HepG2 (cell line): Measurements from ENCODE around the gene SPDYE11. TPM values are rescaled to one million over a fixed set of nuclear protein-coding genes. Genes with fewer than 3 reads are reported as not detected.
"Not testable (repeated sequence)": the region's sequence is repeated elsewhere in the genome, so short reads cannot be mapped to it uniquely, and the experiment has no call there.

Experiments used
- CREM ChIP-seq, 2 experiments: sonication (generic) in 1 of 2; formaldehyde crosslinking in 1 of 2; IDR thresholded peaks; 2 replicates each; pipeline versions ENCODE4 v1.4.0 to v1.6.1; 2016 to 2020; ENCODE audit warnings: antibody characterized with exemption in 1 of 2, mild to moderate bottlenecking in 1 of 2, missing genetic modification reagents in 1 of 2
- DRAP1 ChIP-seq: IDR thresholded peaks from 2 replicates; pipeline ENCODE4 v1.6.1; 2016; ENCODE audit warnings: missing genetic modification reagents, missing compliant biosample characterization
- ELF3 ChIP-seq: IDR thresholded peaks from 2 replicates; pipeline ENCODE4 v1.6.1; 2016; ENCODE audit warnings: missing genetic modification reagents, missing compliant biosample characterization
- FOSL2 ChIP-seq: sonication (generic); formaldehyde crosslinking; IDR thresholded peaks from 2 replicates; pipeline ENCODE4 v1.4.0; 2020; ENCODE audit warnings: missing genetic modification reagents
- FOXC1 ChIP-seq: sonication (generic); formaldehyde crosslinking; IDR thresholded peaks from 2 replicates; pipeline ENCODE4 v1.8.0; 2022; ENCODE audit warnings: mild to moderate bottlenecking, missing genetic modification reagents, borderline replicate concordance
- GABPB1 ChIP-seq: IDR thresholded peaks from 2 replicates; pipeline ENCODE4 v1.6.1; 2016; ENCODE audit warnings: mild to moderate bottlenecking, missing genetic modification reagents, moderate library complexity, missing compliant biosample characterization
- GATAD2A ChIP-seq: IDR thresholded peaks from 2 replicates; pipeline ENCODE4 v1.6.1; 2016
- GMEB1 ChIP-seq: sonication (generic); formaldehyde crosslinking; IDR thresholded peaks from 2 replicates; pipeline ENCODE4 v1.5.1; 2020; ENCODE audit warnings: missing genetic modification reagents, mild to moderate bottlenecking, borderline replicate concordance
- HDAC1 ChIP-seq: sonication (generic); formaldehyde crosslinking; IDR thresholded peaks from 2 replicates; pipeline ENCODE4 v1.5.1; 2020; ENCODE audit warnings: mild to moderate bottlenecking, missing genetic modification reagents
- HMGXB3 ChIP-seq: sonication (generic); formaldehyde crosslinking; IDR thresholded peaks from 2 replicates; pipeline ENCODE4 v1.4.0; 2020; ENCODE audit warnings: missing genetic modification reagents, borderline replicate concordance
- MED1 ChIP-seq: sonication (generic); formaldehyde crosslinking; IDR thresholded peaks from 2 replicates; pipeline ENCODE4 v1.4.0; 2020; ENCODE audit warnings: missing genetic modification reagents
- NKX3-1 ChIP-seq: sonication (generic); formaldehyde crosslinking; IDR thresholded peaks from 2 replicates; pipeline ENCODE4 v1.5.0; 2020; ENCODE audit warnings: missing genetic modification reagents
- PITX1 ChIP-seq: sonication (generic); formaldehyde crosslinking; IDR thresholded peaks from 2 replicates; pipeline ENCODE4 v1.5.1; 2020; ENCODE audit warnings: mild to moderate bottlenecking, missing genetic modification reagents
- POLR2G ChIP-seq: fragments of 200-400 bp; formaldehyde crosslinking; IDR thresholded peaks from 2 replicates; pipeline ENCODE4 v1.6.1; 2018; ENCODE audit warnings: mild to moderate bottlenecking, low read depth, low read length, moderate library complexity
- SAP130 ChIP-seq: IDR thresholded peaks from 2 replicates; pipeline ENCODE4 v1.6.1; 2016; ENCODE audit warnings: low read depth
- TFDP2 ChIP-seq: sonication (generic); formaldehyde crosslinking; IDR thresholded peaks from 2 replicates; pipeline ENCODE4 v1.4.0; 2020; ENCODE audit warnings: missing genetic modification reagents
- YEATS4 ChIP-seq: sonication (generic); formaldehyde crosslinking; IDR thresholded peaks from 2 replicates; pipeline ENCODE4 v1.4.0; 2020; ENCODE audit warnings: missing genetic modification reagents, borderline replicate concordance
- ZNF776 ChIP-seq: sonication (generic); formaldehyde crosslinking; IDR thresholded peaks from 2 replicates; pipeline ENCODE4 v1.4.0; 2020; ENCODE audit warnings: mild to moderate bottlenecking, missing genetic modification reagents
- ZNF800 ChIP-seq: sonication (generic); formaldehyde crosslinking; IDR thresholded peaks from 2 replicates; pipeline ENCODE4 v1.4.0; 2020; ENCODE audit warnings: missing genetic modification reagents
- polyA plus RNA-seq, 8 experiments: library from polyadenylated mRNA; depleted of rRNA in 3 of 8; stranded (reverse) in 7 of 8; unstranded in 1 of 8; fragments of >200 nt; fragmentation: Illumina TruSeq in 4 of 8; extraction: Trizol in 4 of 8; gene quantifications; 2 replicates each; pipeline versions ENCODE4 v1.2.1 to v1.2.3, GENCODE V29; 2011 to 2016; ENCODE audit warnings: low read depth in 4 of 8, missing spikeins in 1 of 8, mixed read lengths in 1 of 8; ENCODE audit not compliant: insufficient read depth in 1 of 8
- total RNA-seq, 5 experiments: library from RNA; depleted of rRNA; stranded (reverse); fragments of >200 nt; fragmentation: Illumina TruSeq; extraction: Trizol; gene quantifications; 2 replicates each; pipeline ENCODE4 v1.2.3, GENCODE V29; 2016; ENCODE audit warnings: low read depth in 1 of 5

The SPDYE11 gene
- total and polyA plus RNA-seq, 2 of the 13 experiments (the other 11 are each of a cell fraction or from before 2014, with no cell fraction given) = not detected

- TF ChIP-seq ZNF800 = 0 out of 2 replicates have a peak, but pooled peaks have one; percentile 26
- peak; percentile 86 for TF ChIP-seq DRAP1 (CRISPR knock-in tag)
- TF ChIP-seq MED1 (CRISPR knock-in tag) = peak; percentile 20; the same call in 1 of the 2 replicates
- TF ChIP-seq SAP130 (CRISPR knock-in tag) = peak; percentile 76
- peak; percentile 31; the same call in 1 of the 2 replicates for TF ChIP-seq FOSL2
- 0 out of 2 replicates have a peak, but pooled peaks have one; percentile 24 for TF ChIP-seq ELF3 (CRISPR knock-in tag)
- 0 out of 2 replicates have a peak, but pooled peaks have one; percentile 18 for TF ChIP-seq FOXC1
- TF ChIP-seq ZNF776 (CRISPR knock-in tag) = peak; percentile 63; the same call in 1 of the 2 replicates
- peak; percentile 81 for TF ChIP-seq POLR2G
- peak; percentile 46 for TF ChIP-seq GATAD2A (CRISPR knock-in tag)
- TF ChIP-seq YEATS4 (CRISPR knock-in tag) = peak; percentile 45; the same call in 1 of the 2 replicates
- peak; percentile 81 for TF ChIP-seq GABPB1 (CRISPR knock-in tag)
- 0 out of 2 replicates have a peak, but pooled peaks have one; percentile 37 for TF ChIP-seq PITX1 (CRISPR knock-in tag)
- TF ChIP-seq HMGXB3 (CRISPR knock-in tag) = peak; percentile 68
- TF ChIP-seq HDAC1 (CRISPR knock-in tag) = peak; percentile 34; the same call in 1 of the 2 replicates
- 0 out of 2 replicates have a peak, but pooled peaks have one; percentile 29 for TF ChIP-seq TFDP2 (CRISPR knock-in tag)
- peak; percentile 57; the same call in 1 of the 2 replicates for TF ChIP-seq CREM (IDR thresholded peaks at IDR 0.05)
- not testable (repeated sequence) for TF ChIP-seq CREM (CRISPR knock-in tag; IDR thresholded peaks at IDR 0.05)
- peak; percentile 41; the same call in 1 of the 2 replicates for TF ChIP-seq GMEB1 (CRISPR knock-in tag)
- TF ChIP-seq NKX3-1 (CRISPR knock-in tag) = peak; percentile 74; the same call in 1 of the 2 replicates
Measured at GRCh38 chr7:73005693-73006447, 51.8 kb downstream of the SPDYE11 start (continued).
